HL-60 (cell line): Measurements from ENCODE around the gene NOVA1.

Experiments used
- GABPA ChIP-seq: IDR thresholded peaks from 2 replicates; pipeline ENCODE4 v1.6.1; 2012; ENCODE audit warnings: low read depth
- POLR2AphosphoS5 ChIP-seq: IDR thresholded peaks from 2 replicates; pipeline ENCODE4 v1.6.1; 2012; ENCODE audit warnings: low read depth
- SPI1 ChIP-seq: IDR thresholded peaks from 2 replicates; pipeline ENCODE4 v1.6.1; 2012; ENCODE audit warnings: low read depth, mild to moderate bottlenecking, borderline replicate concordance
- TF ChIP-seq, protein P1 (sequence below): IDR thresholded peaks from one replicate; pipeline ENCODE4 v1.5.1; 2011; ENCODE audit warnings: low read length, control low read depth, inconsistent platforms; ENCODE audit not compliant: insufficient read depth
- TF ChIP-seq, protein P2 (sequence below): IDR thresholded peaks from 2 replicates; pipeline ENCODE4 v1.6.1; 2012; ENCODE audit warnings: low read depth; ENCODE audit not compliant: insufficient replicate concordance

DNA sequence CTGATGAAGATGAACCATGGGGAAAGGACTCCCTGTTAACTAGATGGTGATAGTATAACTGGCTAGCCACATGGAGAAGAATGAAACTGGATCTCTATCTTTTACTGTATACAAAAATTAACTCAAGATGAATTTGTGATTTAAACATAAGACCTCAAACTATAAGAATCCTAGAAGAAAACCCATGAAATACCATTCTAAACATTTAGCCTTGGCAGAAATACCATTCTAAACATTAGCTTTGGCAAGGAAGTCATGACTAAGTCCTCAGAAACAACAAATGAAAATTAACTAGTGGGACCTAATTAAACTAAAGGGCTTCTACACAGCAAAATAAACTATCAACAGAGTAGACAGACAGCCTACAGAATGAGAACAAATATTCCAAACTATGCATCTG is 28.4 kb upstream of the NOVA1 start:
- TF ChIP-seq, protein P1, sequence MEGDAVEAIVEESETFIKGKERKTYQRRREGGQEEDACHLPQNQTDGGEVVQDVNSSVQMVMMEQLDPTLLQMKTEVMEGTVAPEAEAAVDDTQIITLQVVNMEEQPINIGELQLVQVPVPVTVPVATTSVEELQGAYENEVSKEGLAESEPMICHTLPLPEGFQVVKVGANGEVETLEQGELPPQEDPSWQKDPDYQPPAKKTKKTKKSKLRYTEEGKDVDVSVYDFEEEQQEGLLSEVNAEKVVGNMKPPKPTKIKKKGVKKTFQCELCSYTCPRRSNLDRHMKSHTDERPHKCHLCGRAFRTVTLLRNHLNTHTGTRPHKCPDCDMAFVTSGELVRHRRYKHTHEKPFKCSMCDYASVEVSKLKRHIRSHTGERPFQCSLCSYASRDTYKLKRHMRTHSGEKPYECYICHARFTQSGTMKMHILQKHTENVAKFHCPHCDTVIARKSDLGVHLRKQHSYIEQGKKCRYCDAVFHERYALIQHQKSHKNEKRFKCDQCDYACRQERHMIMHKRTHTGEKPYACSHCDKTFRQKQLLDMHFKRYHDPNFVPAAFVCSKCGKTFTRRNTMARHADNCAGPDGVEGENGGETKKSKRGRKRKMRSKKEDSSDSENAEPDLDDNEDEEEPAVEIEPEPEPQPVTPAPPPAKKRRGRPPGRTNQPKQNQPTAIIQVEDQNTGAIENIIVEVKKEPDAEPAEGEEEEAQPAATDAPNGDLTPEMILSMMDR, result no peak
- TF ChIP-seq POLR2AphosphoS5 (no peak), GABPA (no peak), SPI1 (no peak)
- TF ChIP-seq, protein P2, sequence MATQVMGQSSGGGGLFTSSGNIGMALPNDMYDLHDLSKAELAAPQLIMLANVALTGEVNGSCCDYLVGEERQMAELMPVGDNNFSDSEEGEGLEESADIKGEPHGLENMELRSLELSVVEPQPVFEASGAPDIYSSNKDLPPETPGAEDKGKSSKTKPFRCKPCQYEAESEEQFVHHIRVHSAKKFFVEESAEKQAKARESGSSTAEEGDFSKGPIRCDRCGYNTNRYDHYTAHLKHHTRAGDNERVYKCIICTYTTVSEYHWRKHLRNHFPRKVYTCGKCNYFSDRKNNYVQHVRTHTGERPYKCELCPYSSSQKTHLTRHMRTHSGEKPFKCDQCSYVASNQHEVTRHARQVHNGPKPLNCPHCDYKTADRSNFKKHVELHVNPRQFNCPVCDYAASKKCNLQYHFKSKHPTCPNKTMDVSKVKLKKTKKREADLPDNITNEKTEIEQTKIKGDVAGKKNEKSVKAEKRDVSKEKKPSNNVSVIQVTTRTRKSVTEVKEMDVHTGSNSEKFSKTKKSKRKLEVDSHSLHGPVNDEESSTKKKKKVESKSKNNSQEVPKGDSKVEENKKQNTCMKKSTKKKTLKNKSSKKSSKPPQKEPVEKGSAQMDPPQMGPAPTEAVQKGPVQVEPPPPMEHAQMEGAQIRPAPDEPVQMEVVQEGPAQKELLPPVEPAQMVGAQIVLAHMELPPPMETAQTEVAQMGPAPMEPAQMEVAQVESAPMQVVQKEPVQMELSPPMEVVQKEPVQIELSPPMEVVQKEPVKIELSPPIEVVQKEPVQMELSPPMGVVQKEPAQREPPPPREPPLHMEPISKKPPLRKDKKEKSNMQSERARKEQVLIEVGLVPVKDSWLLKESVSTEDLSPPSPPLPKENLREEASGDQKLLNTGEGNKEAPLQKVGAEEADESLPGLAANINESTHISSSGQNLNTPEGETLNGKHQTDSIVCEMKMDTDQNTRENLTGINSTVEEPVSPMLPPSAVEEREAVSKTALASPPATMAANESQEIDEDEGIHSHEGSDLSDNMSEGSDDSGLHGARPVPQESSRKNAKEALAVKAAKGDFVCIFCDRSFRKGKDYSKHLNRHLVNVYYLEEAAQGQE, result no peak
